PC-9 (cell line): ENCODE measurements around the gene ERMP1. TPM values are rescaled to one million over a fixed set of nuclear protein-coding genes. Genes with fewer than 3 reads are reported as not detected.

Source experiments
- BruUV-seq: library from RNA; stranded (reverse); fragments of 400-500 nt; replicated peaks from 2 replicates; lab custom pipeline; 2021; lab: Mats Ljungman, UMichigan
- CTCF ChIA-PET: fragments of 300-600 bp; sonication (Branson Sonifier 250); formaldehyde crosslinking; loops from one replicate; lab custom pipeline; 2022; ENCODE audit warnings: antibody characterized with exemption; lab: Charles Lee
- POLR2A ChIA-PET: fragments of 300-600 bp; sonication (Branson Sonifier 250); formaldehyde crosslinking; loops from one replicate; lab custom pipeline; 2022; ENCODE audit warnings: antibody characterized with exemption; ENCODE audit not compliant: unreplicated experiment; lab: Charles Lee
- DNase-seq, 2 experiments: peaks; one replicate each; pipeline versions ENCODE4 v3.0.0 to v3.0.0-alpha.2; 2015 to 2022; ENCODE audit warnings: mixed read lengths in 1 of 2
- H2AFZ ChIP-seq: fragments of 200-600 bp; sonication (generic); 2 replicates; pipeline ENCODE4 v1.8.1; 2017; ENCODE audit warnings: antibody characterized with exemption
- H3F3A ChIP-seq: fragments of 200-600 bp; sonication (generic); 2 replicates; pipeline ENCODE4 v1.8.1; 2017; ENCODE audit warnings: antibody characterized with exemption, mild to moderate bottlenecking, low read depth; ENCODE audit not compliant: insufficient read depth
- H3K27ac ChIP-seq: fragments of 200-600 bp; sonication (generic); 2 replicates; pipeline ENCODE4 v1.6.1; 2016; ENCODE audit warnings: mixed run types
- H3K27me3 ChIP-seq: fragments of 200-600 bp; sonication (generic); 2 replicates; pipeline ENCODE4 v1.6.1; 2016; ENCODE audit warnings: low read depth, mixed run types; ENCODE audit not compliant: insufficient read depth
- H3K36me3 ChIP-seq: fragments of 200-600 bp; sonication (generic); 2 replicates; pipeline ENCODE4 v1.6.1; 2016; ENCODE audit warnings: low read depth, mixed run types
- H3K4me1 ChIP-seq: fragments of 200-600 bp; sonication (generic); replicated peaks from 2 replicates; pipeline ENCODE4 v1.6.1; 2016; ENCODE audit warnings: mixed run types; ENCODE audit not compliant: insufficient read depth
- H3K4me2 ChIP-seq: fragments of 200-600 bp; sonication (generic); 2 replicates; pipeline ENCODE4 v1.6.1; 2017; ENCODE audit warnings: mixed run types
- H3K4me3 ChIP-seq: fragments of 200-600 bp; sonication (generic); 2 replicates; pipeline ENCODE4 v1.6.1; 2016; ENCODE audit warnings: mixed run types
- H3K79me2 ChIP-seq: fragments of 200-600 bp; sonication (generic); 2 replicates; pipeline ENCODE4 v1.6.1; 2017; ENCODE audit warnings: low read depth, mixed run types
- H3K9me2 ChIP-seq: fragments of 200-600 bp; sonication (generic); 2 replicates; pipeline ENCODE4 v1.8.1; 2017; ENCODE audit warnings: mild to moderate bottlenecking; ENCODE audit not compliant: insufficient read depth
- H3K9me3 ChIP-seq: fragments of 200-600 bp; sonication (generic); 2 replicates; pipeline ENCODE4 v1.8.1; 2016; ENCODE audit warnings: low read depth; ENCODE audit not compliant: insufficient read depth
- H4K20me1 ChIP-seq: fragments of 200-600 bp; sonication (generic); 2 replicates; pipeline ENCODE4 v1.8.1; 2017; ENCODE audit not compliant: insufficient read depth
- EZH2 ChIP-seq: fragments of 200-600 bp; sonication (generic); IDR thresholded peaks from 2 replicates; pipeline ENCODE4 v1.8.0; 2017; ENCODE audit warnings: antibody characterized with exemption, low read depth
- intact Hi-C: fragments of 100-400 bp; cut with micrococcal nuclease; formaldehyde crosslinking; loops from one replicate; pipeline ENCODE4 v1.10.0; 2022; ENCODE audit not compliant: unreplicated experiment
- total RNA-seq: library from RNA; stranded (reverse); gene quantifications from 2 replicates; pipeline ENCODE4 v1.2.3, GENCODE V29; 2021
- TF ChIP-seq, protein P1 (sequence below): fragments of 200-600 bp; sonication (generic); conservative IDR thresholded peaks from 2 replicates; pipeline ENCODE4 v1.6.1; 2017; ENCODE audit warnings: mixed run types, antibody characterized with exemption, mild to moderate bottlenecking, moderate library complexity

Gene ERMP1
- total RNA-seq, 1 experiment from 2014 or later: 51.0 TPM

DNA sequence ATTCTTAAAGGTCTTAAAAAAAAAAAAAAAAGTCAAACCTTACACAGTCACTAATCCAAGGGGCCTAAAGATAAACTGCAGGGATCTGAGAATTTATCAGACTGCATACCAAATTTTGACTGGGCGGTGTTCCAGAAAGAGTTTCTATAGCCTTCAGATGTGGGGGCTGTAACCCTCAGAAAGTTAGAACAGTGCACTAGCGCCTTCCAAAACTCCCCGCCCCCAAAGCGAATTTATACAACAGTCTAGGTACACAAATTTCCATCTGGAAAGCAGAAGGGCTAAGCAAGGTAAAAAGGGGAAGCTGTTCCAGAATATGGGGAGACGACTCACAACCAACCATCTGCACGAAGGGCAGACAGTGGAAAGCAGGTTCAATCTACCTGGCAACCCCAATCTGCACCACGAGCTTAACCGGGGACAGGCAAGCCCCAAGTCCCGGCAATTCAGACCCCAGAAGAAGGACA, 813 bp downstream of the ERMP1 start:
- H3K4me2 ChIP-seq: peak overlapping the region; percentile 73
- H3K79me2 ChIP-seq: peaks cover 49% of the 10 kb centered on the region
- no peaks in the 10 kb centered on the region for H3K9me2 ChIP-seq
- no peaks in the 10 kb centered on the region for H3K9me3 ChIP-seq
- no peak for DNase-seq
- TF ChIP-seq, protein P1, sequence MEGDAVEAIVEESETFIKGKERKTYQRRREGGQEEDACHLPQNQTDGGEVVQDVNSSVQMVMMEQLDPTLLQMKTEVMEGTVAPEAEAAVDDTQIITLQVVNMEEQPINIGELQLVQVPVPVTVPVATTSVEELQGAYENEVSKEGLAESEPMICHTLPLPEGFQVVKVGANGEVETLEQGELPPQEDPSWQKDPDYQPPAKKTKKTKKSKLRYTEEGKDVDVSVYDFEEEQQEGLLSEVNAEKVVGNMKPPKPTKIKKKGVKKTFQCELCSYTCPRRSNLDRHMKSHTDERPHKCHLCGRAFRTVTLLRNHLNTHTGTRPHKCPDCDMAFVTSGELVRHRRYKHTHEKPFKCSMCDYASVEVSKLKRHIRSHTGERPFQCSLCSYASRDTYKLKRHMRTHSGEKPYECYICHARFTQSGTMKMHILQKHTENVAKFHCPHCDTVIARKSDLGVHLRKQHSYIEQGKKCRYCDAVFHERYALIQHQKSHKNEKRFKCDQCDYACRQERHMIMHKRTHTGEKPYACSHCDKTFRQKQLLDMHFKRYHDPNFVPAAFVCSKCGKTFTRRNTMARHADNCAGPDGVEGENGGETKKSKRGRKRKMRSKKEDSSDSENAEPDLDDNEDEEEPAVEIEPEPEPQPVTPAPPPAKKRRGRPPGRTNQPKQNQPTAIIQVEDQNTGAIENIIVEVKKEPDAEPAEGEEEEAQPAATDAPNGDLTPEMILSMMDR: no peak
- TF ChIP-seq EZH2: no peak
- POLR2A ChIA-PET: interaction anchor here (0.5 kb wide), 1 partner anchor 13 kb away, joined by 3 read pairs; no protein-coding TSS in a partner anchor
- H3F3A ChIP-seq: no peaks in the 10 kb centered on the region
- H3K4me1 ChIP-seq: peaks cover 10% of the 10 kb centered on the region
- peak overlapping the region; percentile 87 for H3K4me3 ChIP-seq
- H3K27me3 ChIP-seq: no peaks in the 10 kb centered on the region
- CTCF ChIA-PET: interaction anchor here (0.6 kb wide), 1 partner anchor 48 kb away, joined by 3 read pairs; no protein-coding TSS in a partner anchor
- no peaks in the 10 kb centered on the region; the same call in 1 of the 2 replicates for H4K20me1 ChIP-seq
- H2AFZ ChIP-seq: peak overlapping the region; percentile 77
- peaks cover 15% of the 10 kb centered on the region for H3K36me3 ChIP-seq
- BruUV-seq: no TSS peak
- intact Hi-C loops: loop anchor here (1.0 kb wide), 1 partner anchor 49 kb away; no protein-coding TSS in a partner anchor
- peak overlapping the region; percentile 56 for H3K27ac ChIP-seq

DNA sequence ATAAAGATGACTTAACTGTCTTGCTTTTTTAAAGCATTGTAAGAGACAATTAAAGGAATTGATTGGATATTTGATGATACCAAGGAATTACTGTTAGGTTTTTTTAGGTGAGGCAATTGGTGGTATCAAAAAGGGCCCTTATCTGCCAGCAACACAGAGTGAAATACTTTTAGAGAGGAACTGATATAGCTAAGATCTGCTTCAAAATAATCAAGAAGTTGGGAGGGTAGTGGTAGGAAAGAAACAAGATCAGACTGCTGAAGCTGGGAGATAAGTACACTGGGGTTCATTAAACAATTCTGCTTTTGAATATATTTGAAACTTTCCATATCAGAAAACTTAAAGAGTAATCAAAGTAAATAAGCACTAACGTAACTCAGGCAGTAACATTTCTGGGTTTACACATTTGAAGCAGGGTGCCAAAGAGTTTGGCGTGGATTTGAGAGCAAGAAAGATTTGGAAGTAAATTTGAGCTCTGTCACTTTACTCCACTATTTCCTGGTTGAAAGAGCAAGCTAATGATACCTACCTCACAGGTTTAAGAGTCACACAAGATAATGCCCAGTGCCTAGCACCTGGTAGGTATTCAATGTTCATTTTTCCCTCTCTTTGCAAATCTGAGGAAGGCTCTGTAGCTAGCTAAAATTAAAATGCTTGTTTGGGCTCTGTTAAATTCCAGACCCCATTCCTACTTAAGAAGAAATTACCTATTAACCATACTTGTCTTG, 6.9 kb downstream of the ERMP1 start:
- ChIA-PET POLR2A (no interaction called here), CTCF (no interaction called here)
- no peak for TF ChIP-seq EZH2
- TF ChIP-seq, protein P1: no peak
- H3K27ac ChIP-seq: peak overlapping the region; percentile 32; the same call in 1 of the 2 replicates
- H3K36me3 ChIP-seq: peaks cover 24% of the 10 kb centered on the region
- no peaks in the 10 kb centered on the region for H3K27me3 ChIP-seq
- DNase-seq: no peak
- no peak overlapping the region for H3K4me2 ChIP-seq
- intact Hi-C loops: no loop called here
- no peak overlapping the region for H3K4me3 ChIP-seq
- no peaks in the 10 kb centered on the region for H3K9me3 ChIP-seq
- no peaks in the 10 kb centered on the region for H3K9me2 ChIP-seq
- no peaks in the 10 kb centered on the region for H4K20me1 ChIP-seq
- peaks cover 47% of the 10 kb centered on the region for H3K79me2 ChIP-seq
- H2AFZ ChIP-seq: no peak overlapping the region
- no TSS peak for BruUV-seq
- 0 out of 2 replicates have a peak, but pooled peaks cover 4% of the 10 kb centered on the region for H3F3A ChIP-seq
- H3K4me1 ChIP-seq: peaks cover 10% of the 10 kb centered on the region; the same call in 1 of the 2 replicates

DNA sequence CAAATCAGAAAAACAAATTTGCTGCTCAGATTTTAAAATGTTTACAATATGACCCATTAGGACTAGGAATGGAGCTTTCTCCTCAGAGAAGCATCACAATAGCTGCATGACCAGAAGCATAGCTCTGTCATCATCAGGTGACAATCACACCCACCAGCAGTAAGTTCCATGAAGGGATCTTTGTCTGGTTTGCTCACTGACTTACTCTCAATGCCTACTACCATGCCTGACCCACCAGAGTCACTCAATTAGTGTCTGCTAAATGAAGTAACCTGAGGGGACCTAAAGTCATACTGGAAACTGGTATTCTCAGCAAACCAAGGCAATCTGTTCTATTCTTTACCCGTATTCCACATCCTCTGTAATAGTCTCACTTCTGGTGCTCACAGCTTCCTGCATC, 7.7 kb downstream of the ERMP1 start:
- H3K4me3 ChIP-seq: no peak overlapping the region
- H3K9me2 ChIP-seq: no peaks in the 10 kb centered on the region
- POLR2A ChIA-PET: no interaction called here
- peaks cover 24% of the 10 kb centered on the region for H3K36me3 ChIP-seq
- intact Hi-C loops: no loop called here
- no peaks in the 10 kb centered on the region for H3K27me3 ChIP-seq
- no peak for DNase-seq
- 0 out of 2 replicates have a peak, but pooled peaks cover 4% of the 10 kb centered on the region for H3F3A ChIP-seq
- H3K79me2 ChIP-seq: peaks cover 43% of the 10 kb centered on the region
- no peak overlapping the region for H3K4me2 ChIP-seq
- H2AFZ ChIP-seq: no peak overlapping the region
- TF ChIP-seq EZH2: no peak
- TF ChIP-seq, protein P1: no peak
- H3K27ac ChIP-seq: 0 out of 2 replicates have a peak overlapping the region, but pooled peaks have one; percentile 32
- H3K9me3 ChIP-seq: no peaks in the 10 kb centered on the region
- 0 out of 2 replicates have a peak, but pooled peaks cover 6% of the 10 kb centered on the region for H3K4me1 ChIP-seq
- CTCF ChIA-PET: no interaction called here
- H4K20me1 ChIP-seq: no peaks in the 10 kb centered on the region
- no TSS peak for BruUV-seq
